ENCODE results near the gene CDC123. TPM values are rescaled to one million over a fixed set of nuclear protein-coding genes. Genes with fewer than 3 reads are reported as not detected.

The CDC123 gene
- total and polyA plus RNA-seq, 9 donors: 22.1 to 59.1 (median 35.8) TPM

DNA sequence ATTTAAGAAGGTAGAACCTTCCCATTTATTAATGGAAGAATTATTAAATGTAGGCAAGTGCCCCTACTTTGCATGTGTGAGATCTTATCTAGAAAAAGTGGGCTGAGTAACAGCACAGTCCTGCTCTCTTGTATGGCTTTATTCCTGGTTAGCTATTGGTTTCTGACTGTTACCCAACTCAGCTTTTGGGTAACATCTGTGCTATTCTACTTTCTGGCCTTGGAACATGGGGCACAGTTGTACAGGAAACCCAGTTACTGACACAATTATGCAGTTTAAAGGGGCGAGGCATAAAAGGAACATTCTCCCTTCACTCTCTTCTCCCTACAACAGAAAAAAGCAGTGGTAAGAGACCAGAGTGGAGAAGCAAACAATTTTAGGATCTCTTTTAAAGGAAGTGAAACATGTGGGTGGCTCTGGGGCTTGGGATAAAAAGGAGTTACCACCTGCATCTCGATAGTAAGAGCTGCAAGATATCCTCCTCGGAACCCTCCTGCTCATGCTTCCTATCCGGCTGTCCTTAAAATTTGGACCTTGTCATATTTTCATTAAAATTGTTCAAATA, 16.3 kb upstream of the CDC123 start:
- no peak for DNase-seq
- Histone ChIP-seq H3K27ac (no peak overlapping the region), H3K36me3 (no peaks in the 10 kb centered on the region), H3K4me3 (no peak overlapping the region), H3K9me3 (no peaks in the 10 kb centered on the region), H3K4me1 (ENCODE audit: insufficient read depth) (no peaks in the 10 kb centered on the region), H3K27me3 (no peaks in the 10 kb centered on the region)
- WGBS, 3 donors: 52 to 70% (median 61%) methylated on average over 4 of the region's 4 CpGs
- intact Hi-C loops (cut with DNase I): no loop called here
- no peak for TF ChIP-seq EP300 (IDR thresholded peaks at IDR 0.05)
- TF ChIP-seq, protein P1, sequence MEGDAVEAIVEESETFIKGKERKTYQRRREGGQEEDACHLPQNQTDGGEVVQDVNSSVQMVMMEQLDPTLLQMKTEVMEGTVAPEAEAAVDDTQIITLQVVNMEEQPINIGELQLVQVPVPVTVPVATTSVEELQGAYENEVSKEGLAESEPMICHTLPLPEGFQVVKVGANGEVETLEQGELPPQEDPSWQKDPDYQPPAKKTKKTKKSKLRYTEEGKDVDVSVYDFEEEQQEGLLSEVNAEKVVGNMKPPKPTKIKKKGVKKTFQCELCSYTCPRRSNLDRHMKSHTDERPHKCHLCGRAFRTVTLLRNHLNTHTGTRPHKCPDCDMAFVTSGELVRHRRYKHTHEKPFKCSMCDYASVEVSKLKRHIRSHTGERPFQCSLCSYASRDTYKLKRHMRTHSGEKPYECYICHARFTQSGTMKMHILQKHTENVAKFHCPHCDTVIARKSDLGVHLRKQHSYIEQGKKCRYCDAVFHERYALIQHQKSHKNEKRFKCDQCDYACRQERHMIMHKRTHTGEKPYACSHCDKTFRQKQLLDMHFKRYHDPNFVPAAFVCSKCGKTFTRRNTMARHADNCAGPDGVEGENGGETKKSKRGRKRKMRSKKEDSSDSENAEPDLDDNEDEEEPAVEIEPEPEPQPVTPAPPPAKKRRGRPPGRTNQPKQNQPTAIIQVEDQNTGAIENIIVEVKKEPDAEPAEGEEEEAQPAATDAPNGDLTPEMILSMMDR (IDR thresholded peaks at IDR 0.05): no peak

DNA sequence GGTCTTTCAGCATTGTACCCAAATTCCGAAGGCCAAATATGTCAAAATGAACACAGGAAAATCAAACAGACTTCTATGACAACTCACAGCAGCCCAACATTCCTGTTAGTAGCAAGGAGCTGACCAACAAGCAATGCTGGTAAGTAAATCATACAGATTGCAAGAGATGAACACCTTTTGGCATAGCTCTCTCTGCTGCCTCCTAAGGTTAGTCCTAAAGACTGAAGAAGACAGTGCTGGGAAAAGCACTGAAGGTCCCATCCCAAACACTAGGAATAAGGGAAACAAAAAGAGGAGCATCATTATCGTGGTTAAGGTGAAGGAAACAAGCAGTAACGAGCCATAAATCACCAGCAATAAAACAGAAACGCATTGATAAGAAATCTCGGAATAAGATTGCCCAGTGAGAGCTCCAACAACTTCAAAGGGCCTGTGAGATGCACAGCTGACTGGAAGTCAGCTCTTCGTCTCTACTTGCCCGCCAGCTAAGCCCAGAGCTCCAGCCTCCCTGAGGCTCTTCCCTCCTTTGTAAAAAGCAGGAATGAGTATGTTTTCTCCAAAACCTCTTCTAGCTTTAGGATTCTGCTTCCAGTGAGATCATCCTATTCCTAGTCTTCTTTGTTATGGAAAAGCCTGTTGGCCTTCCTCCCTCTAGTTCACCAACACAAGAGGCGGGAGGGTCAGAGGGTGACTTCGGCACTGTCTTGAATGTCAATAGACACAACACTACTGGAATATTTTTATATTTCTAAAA, 15.6 kb upstream of the CDC123 start:
- Histone ChIP-seq H3K9me3 (no peaks in the 10 kb centered on the region), H3K27ac (no peak overlapping the region), H3K4me3 (no peak overlapping the region), H3K36me3 (no peaks in the 10 kb centered on the region), H3K4me1 (ENCODE audit: insufficient read depth) (no peaks in the 10 kb centered on the region), H3K27me3 (no peaks in the 10 kb centered on the region)
- TF ChIP-seq POLR2A (IDR thresholded peaks at IDR 0.05): no peak
- TF ChIP-seq, protein P1 (IDR thresholded peaks at IDR 0.05): no peak
- no peak for TF ChIP-seq EP300 (IDR thresholded peaks at IDR 0.05)
- WGBS, 3 donors: 58 to 63% (median 60%) methylated on average over 9 of the region's 9 CpGs
- no peak for DNase-seq
- intact Hi-C loops (cut with DNase I): no loop called here

DNA sequence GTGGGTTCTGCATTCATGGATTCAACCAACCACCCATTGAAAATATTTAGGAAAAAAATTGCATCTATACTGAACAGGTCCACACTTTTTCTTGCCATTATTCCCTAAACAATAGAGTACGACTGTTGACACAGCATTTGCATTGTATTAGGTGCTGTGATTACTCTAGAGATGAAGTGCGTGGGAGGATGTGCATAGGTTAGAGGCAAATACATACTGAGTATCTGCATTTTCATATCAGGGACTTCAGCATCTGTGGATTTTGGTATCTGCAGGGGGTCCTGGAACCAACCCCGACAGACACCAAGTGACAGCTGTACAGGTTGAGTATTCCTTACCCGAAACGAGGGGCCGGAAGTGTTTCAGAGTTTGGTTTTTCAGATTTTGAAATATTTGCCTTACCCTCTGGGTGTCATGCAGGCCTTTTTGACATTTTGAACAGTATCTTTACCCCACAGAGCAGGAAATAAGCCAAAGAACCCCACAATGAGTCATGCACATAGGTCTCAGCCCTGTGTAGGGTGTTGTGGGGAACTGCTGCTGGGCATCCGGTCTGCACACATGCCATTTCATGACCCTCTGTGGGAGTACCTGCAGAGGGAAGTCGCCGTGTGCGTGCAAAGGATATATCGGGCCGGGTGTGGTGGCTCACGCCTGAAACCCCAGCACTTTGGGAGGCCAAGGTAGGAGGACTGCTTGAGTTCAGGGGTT, 14.8 kb upstream of the CDC123 start:
- no peak overlapping the region for H3K4me3 ChIP-seq
- no peaks in the 10 kb centered on the region for H3K9me3 ChIP-seq
- H3K27me3 ChIP-seq: no peaks in the 10 kb centered on the region
- 89 to 93% (median 92%) methylated on average over 13 of the region's 13 CpGs for WGBS, 3 donors
- no peaks in the 10 kb centered on the region for H3K4me1 ChIP-seq (ENCODE audit: insufficient read depth)
- no peak overlapping the region for H3K27ac ChIP-seq
- no peak for DNase-seq
- no peaks in the 10 kb centered on the region for H3K36me3 ChIP-seq
- intact Hi-C loops (cut with DNase I): no loop called here
- TF ChIP-seq, protein P1 (IDR thresholded peaks at IDR 0.05): no peak
- TF ChIP-seq EP300 (IDR thresholded peaks at IDR 0.05) (no peak), POLR2A (IDR thresholded peaks at IDR 0.05) (no peak)

DNA sequence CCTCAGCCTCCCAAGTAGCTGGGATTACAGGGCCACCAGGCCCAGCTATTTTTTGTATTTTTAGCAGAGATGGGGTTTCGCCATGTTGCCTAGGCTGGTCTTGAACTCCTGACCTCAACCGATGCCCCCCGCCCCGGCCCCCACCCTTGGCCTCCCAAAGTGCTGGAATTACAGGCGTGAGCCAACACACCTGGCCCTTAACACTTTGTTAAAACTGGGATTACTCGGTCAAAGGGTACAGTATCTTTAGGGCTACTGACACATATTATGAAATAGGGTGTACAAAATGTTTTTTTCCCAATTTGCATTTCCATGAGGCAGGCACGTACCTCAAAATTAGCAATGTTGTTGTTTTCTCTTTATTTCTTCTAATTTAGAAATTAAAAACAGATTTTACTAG, 11.8 kb upstream of the CDC123 start:
- no peaks in the 10 kb centered on the region for H3K27me3 ChIP-seq
- no peaks in the 10 kb centered on the region for H3K4me1 ChIP-seq (ENCODE audit: insufficient read depth)
- no peak overlapping the region for H3K27ac ChIP-seq
- H3K36me3 ChIP-seq: no peaks in the 10 kb centered on the region
- TF ChIP-seq POLR2A (IDR thresholded peaks at IDR 0.05): no peak
- TF ChIP-seq EP300 (IDR thresholded peaks at IDR 0.05): no peak
- TF ChIP-seq, protein P1 (IDR thresholded peaks at IDR 0.05): no peak
- no peaks in the 10 kb centered on the region for H3K9me3 ChIP-seq
- DNase-seq: no peak
- intact Hi-C loops (cut with DNase I): no loop called here
- 86 to 89% (median 88%) methylated on average over 7 of the region's 7 CpGs for WGBS, 3 donors
- H3K4me3 ChIP-seq: no peak overlapping the region

All from ovary (tissue), 9 donors.